ENCODE measurements around the gene GZMH.

The GZMH gene

GRCh38 chr14:24612196-24612595 is 2.7 kb upstream of the GZMH start:
- Histone ChIP-seq H3K27me3 (replicated peaks in 2 of 5; ENCODE audit: control insufficient read depth in 4 of 5, insufficient read depth in 5 of 5, low read length in 4 of 5) (no peaks in the 10 kb centered on the region), H3K27ac (ENCODE audit: insufficient read depth in 1 of 2, low read depth in 1 of 2, low read length in 2 of 2, poor library complexity in 1 of 2, severe bottlenecking in 2 of 2) (no peak overlapping the region), H3K4me1 (ENCODE audit: control extremely low read depth in 1 of 4, control insufficient read depth in 4 of 4, insufficient read depth in 4 of 4, low read length in 3 of 4) (peaks cover 0 to 10% (median 4%) of the 10 kb centered on the region in 4 experiments), H3K4me3 (ENCODE audit: control insufficient read depth in 1 of 7, extremely low read depth in 1 of 7, insufficient read depth in 4 of 7, low read depth in 2 of 7, low read length in 6 of 7) (no peak overlapping the region), H3K36me3 (ENCODE audit: control insufficient read depth in 4 of 4, insufficient read depth in 4 of 4, low read length in 3 of 4) (no peaks in the 10 kb centered on the region), H3K9me3 (ENCODE audit: control extremely low read depth in 1 of 5, control insufficient read depth in 4 of 5, insufficient read depth in 2 of 5, low read depth in 1 of 5, low read length in 4 of 5) (no peaks in the 10 kb centered on the region)
- peak in 1 of 3 donors; percentile 6 for DNase-seq
- ChIA-PET CTCF (no interaction called here), POLR2A (no interaction called here)

- ChIA-PET POLR2A (no interaction called here), CTCF (interaction anchor here (1.7 to 2.8 kb wide), 3 partner anchors 9 to 72 kb away, joined by 6 to 10 read pairs (median 6); no protein-coding TSS in a partner anchor)
- H3K27me3 ChIP-seq (replicated peaks in 2 of 5; ENCODE audit: control insufficient read depth in 4 of 5, insufficient read depth in 5 of 5, low read length in 4 of 5): no peaks in the 10 kb centered on the region
Observed at GRCh38 chr14:24607635-24608514, 1.6 kb downstream of the GZMH start.

DNA sequence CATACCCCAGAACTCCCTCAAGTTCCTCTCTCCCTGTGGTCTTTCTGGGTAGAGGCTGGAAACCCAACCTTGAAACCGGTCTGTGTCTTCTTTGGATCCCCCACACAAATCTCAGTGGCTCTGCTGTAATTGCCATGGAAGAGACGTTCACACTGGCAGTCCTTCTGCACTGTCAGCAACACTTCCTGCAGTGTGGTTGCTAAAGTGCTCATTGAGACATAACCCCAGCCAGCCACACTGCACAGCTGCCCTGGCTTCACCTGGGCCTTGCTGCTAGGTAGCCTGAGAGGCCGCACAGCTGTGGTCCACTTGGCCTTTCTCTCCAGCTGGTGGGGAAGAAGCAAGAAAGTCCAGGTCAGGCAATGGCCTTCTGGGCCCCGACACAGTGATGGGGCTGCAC is 2.4 kb downstream of the GZMH start:
- H3K4me1 ChIP-seq (ENCODE audit: control extremely low read depth in 1 of 4, control insufficient read depth in 4 of 4, insufficient read depth in 4 of 4, low read length in 3 of 4): peaks cover 3 to 23% (median 6%) of the 10 kb centered on the region in 4 experiments
- no peak overlapping the region for H3K4me3 ChIP-seq (ENCODE audit: control insufficient read depth in 1 of 7, extremely low read depth in 1 of 7, insufficient read depth in 4 of 7, low read depth in 2 of 7, low read length in 6 of 7)
- ChIA-PET CTCF (interaction anchor here (1.6 to 2.8 kb wide), 2 partner anchors 67 to 72 kb away, joined by 8 to 10 read pairs; no protein-coding TSS in a partner anchor), POLR2A (no interaction called here)
- no peak for DNase-seq
- no peaks in the 10 kb centered on the region for H3K36me3 ChIP-seq (ENCODE audit: control insufficient read depth in 4 of 4, insufficient read depth in 4 of 4, low read length in 3 of 4)
- no peaks in the 10 kb centered on the region for H3K27me3 ChIP-seq (replicated peaks in 2 of 5; ENCODE audit: control insufficient read depth in 4 of 5, insufficient read depth in 5 of 5, low read length in 4 of 5)
- 68% methylated on average over 4 of the region's 4 CpGs for WGBS (ENCODE audit: insufficient coverage)
- no peaks in the 10 kb centered on the region for H3K9me3 ChIP-seq (ENCODE audit: control extremely low read depth in 1 of 5, control insufficient read depth in 4 of 5, insufficient read depth in 2 of 5, low read depth in 1 of 5, low read length in 4 of 5)
- no peak overlapping the region for H3K27ac ChIP-seq (ENCODE audit: insufficient read depth in 1 of 2, low read depth in 1 of 2, low read length in 2 of 2, poor library complexity in 1 of 2, severe bottlenecking in 2 of 2)

More at GRCh38 chr14:24607635-24608514, 1.6 kb downstream of the GZMH start:
- Histone ChIP-seq H3K4me1 (ENCODE audit: control extremely low read depth in 1 of 4, control insufficient read depth in 4 of 4, insufficient read depth in 4 of 4, low read length in 3 of 4) (peaks cover 3 to 23% (median 6%) of the 10 kb centered on the region in 4 experiments), H3K9me3 (ENCODE audit: control extremely low read depth in 1 of 5, control insufficient read depth in 4 of 5, insufficient read depth in 2 of 5, low read depth in 1 of 5, low read length in 4 of 5) (no peaks in the 10 kb centered on the region), H3K4me3 (ENCODE audit: control insufficient read depth in 1 of 7, extremely low read depth in 1 of 7, insufficient read depth in 4 of 7, low read depth in 2 of 7, low read length in 6 of 7) (no peak overlapping the region), H3K36me3 (ENCODE audit: control insufficient read depth in 4 of 4, insufficient read depth in 4 of 4, low read length in 3 of 4) (no peaks in the 10 kb centered on the region), H3K27ac (ENCODE audit: insufficient read depth in 1 of 2, low read depth in 1 of 2, low read length in 2 of 2, poor library complexity in 1 of 2, severe bottlenecking in 2 of 2) (no peak overlapping the region)
- WGBS (ENCODE audit: insufficient coverage): 100% methylated on average over 5 of the region's 8 CpGs
- DNase-seq: peak in 2 of 3 donors; percentile 33 to 40

DNA sequence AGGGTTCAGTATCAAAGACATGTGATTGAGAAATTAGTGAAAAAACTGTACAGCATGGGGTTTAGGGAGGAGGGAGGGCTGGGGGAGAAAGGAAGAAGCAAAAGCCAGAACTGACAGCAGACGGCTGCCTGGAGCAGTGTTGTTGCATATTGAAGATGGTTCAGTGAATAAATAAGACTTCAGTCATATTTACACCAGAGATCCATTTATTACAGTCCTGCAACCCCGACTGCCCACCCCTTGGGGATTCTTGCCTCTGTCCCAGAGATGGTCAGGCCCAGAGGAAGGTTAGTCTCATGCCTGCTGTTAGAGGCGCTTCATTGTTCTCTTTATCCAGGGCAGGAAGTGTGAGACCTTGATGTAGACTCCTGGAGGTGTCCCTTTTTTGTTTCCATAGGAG is 3.2 kb downstream of the GZMH start:
- DNase-seq: no peak
- CTCF ChIA-PET: interaction anchor here (0.7 to 1.7 kb wide), 9 partner anchors 10 to 123 kb away, joined by 3 to 8 read pairs (median 4); no protein-coding TSS in a partner anchor
- H3K4me3 ChIP-seq (ENCODE audit: control insufficient read depth in 1 of 7, extremely low read depth in 1 of 7, insufficient read depth in 4 of 7, low read depth in 2 of 7, low read length in 6 of 7): no peak overlapping the region
- no peaks in the 10 kb centered on the region for H3K36me3 ChIP-seq (ENCODE audit: control insufficient read depth in 4 of 4, insufficient read depth in 4 of 4, low read length in 3 of 4)
- no peaks in the 10 kb centered on the region for H3K9me3 ChIP-seq (ENCODE audit: control extremely low read depth in 1 of 5, control insufficient read depth in 4 of 5, insufficient read depth in 2 of 5, low read depth in 1 of 5, low read length in 4 of 5)
- no peak overlapping the region for H3K27ac ChIP-seq (ENCODE audit: insufficient read depth in 1 of 2, low read depth in 1 of 2, low read length in 2 of 2, poor library complexity in 1 of 2, severe bottlenecking in 2 of 2)
- H3K27me3 ChIP-seq (replicated peaks in 2 of 5; ENCODE audit: control insufficient read depth in 4 of 5, insufficient read depth in 5 of 5, low read length in 4 of 5): no peaks in the 10 kb centered on the region
- POLR2A ChIA-PET: no interaction called here
- H3K4me1 ChIP-seq (ENCODE audit: control extremely low read depth in 1 of 4, control insufficient read depth in 4 of 4, insufficient read depth in 4 of 4, low read length in 3 of 4): peaks cover 3 to 23% (median 6%) of the 10 kb centered on the region in 4 experiments
- 100% methylated on average over 2 of the region's 3 CpGs for WGBS (ENCODE audit: insufficient coverage)

- WGBS (ENCODE audit: insufficient coverage): 97% methylated on average over 3 of the region's 3 CpGs
Observed at GRCh38 chr14:24605435-24606190, 3.9 kb downstream of the GZMH start.

DNA sequence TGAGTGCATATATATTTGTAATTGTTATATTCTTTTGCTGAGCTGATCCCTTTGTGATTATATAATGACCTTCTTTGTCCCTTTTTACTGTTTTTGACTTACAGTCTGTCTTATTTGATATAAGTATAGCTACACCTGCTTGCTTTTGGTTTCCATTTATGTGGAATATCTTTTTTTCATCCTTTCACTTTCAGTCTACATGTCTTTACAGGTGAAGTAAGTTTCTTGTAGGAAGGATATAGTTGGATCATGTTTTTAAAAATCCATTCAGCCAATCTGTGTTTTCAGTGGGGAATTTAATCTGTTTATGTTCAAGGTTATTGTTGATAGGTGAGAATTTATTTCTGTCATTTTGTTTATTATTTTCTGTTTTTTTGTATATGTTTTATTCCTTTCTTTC is 12.1 kb downstream of the GZMH start:
- H3K36me3 ChIP-seq (ENCODE audit: control insufficient read depth in 4 of 4, insufficient read depth in 4 of 4, low read length in 3 of 4): no peaks in the 10 kb centered on the region
- no peak for DNase-seq
- ChIA-PET POLR2A (no interaction called here), CTCF (no interaction called here)
- H3K9me3 ChIP-seq (ENCODE audit: control extremely low read depth in 1 of 5, control insufficient read depth in 4 of 5, insufficient read depth in 2 of 5, low read depth in 1 of 5, low read length in 4 of 5): peaks cover 0 to 8% (median 3%) of the 10 kb centered on the region in 5 experiments
- H3K27ac ChIP-seq (ENCODE audit: insufficient read depth in 1 of 2, low read depth in 1 of 2, low read length in 2 of 2, poor library complexity in 1 of 2, severe bottlenecking in 2 of 2): no peak overlapping the region
- H3K27me3 ChIP-seq (replicated peaks in 2 of 5; ENCODE audit: control insufficient read depth in 4 of 5, insufficient read depth in 5 of 5, low read length in 4 of 5): no peaks in the 10 kb centered on the region
- no peaks in the 10 kb centered on the region for H3K4me1 ChIP-seq (ENCODE audit: control extremely low read depth in 1 of 4, control insufficient read depth in 4 of 4, insufficient read depth in 4 of 4, low read length in 3 of 4)
- no peak overlapping the region for H3K4me3 ChIP-seq (ENCODE audit: control insufficient read depth in 1 of 7, extremely low read depth in 1 of 7, insufficient read depth in 4 of 7, low read depth in 2 of 7, low read length in 6 of 7)

More at GRCh38 chr14:24605435-24606190, 3.9 kb downstream of the GZMH start:
- no peak overlapping the region for H3K4me3 ChIP-seq (ENCODE audit: control insufficient read depth in 1 of 7, extremely low read depth in 1 of 7, insufficient read depth in 4 of 7, low read depth in 2 of 7, low read length in 6 of 7)
- no peak overlapping the region for H3K27ac ChIP-seq (ENCODE audit: insufficient read depth in 1 of 2, low read depth in 1 of 2, low read length in 2 of 2, poor library complexity in 1 of 2, severe bottlenecking in 2 of 2)
- ChIA-PET CTCF (interaction anchor here (0.7 to 1.7 kb wide), 13 partner anchors 9 to 122 kb away, joined by 3 to 8 read pairs (median 4); no protein-coding TSS in a partner anchor), POLR2A (no interaction called here)
- H3K9me3 ChIP-seq (ENCODE audit: control extremely low read depth in 1 of 5, control insufficient read depth in 4 of 5, insufficient read depth in 2 of 5, low read depth in 1 of 5, low read length in 4 of 5): no peaks in the 10 kb centered on the region
- H3K4me1 ChIP-seq (ENCODE audit: control extremely low read depth in 1 of 4, control insufficient read depth in 4 of 4, insufficient read depth in 4 of 4, low read length in 3 of 4): peaks cover 3 to 23% (median 6%) of the 10 kb centered on the region in 4 experiments
- no peaks in the 10 kb centered on the region for H3K36me3 ChIP-seq (ENCODE audit: control insufficient read depth in 4 of 4, insufficient read depth in 4 of 4, low read length in 3 of 4)
- peak; percentile 36 to 62 (median 52) for DNase-seq
- no peaks in the 10 kb centered on the region for H3K27me3 ChIP-seq (replicated peaks in 2 of 5; ENCODE audit: control insufficient read depth in 4 of 5, insufficient read depth in 5 of 5, low read length in 4 of 5)

Data from common myeloid progenitor, CD34-positive (primary cell).